HepG2 (cell line): ENCODE results near the gene TSG101. TPM values are rescaled to one million over a fixed set of nuclear protein-coding genes. Genes with fewer than 3 reads are reported as not detected.
A peak's percentile ranks its signal among the peaks of the same experiment; 100 is the strongest.

Source experiments
- CHCHD3 ChIP-seq: sonication (generic); formaldehyde crosslinking; IDR thresholded peaks from 2 replicates; pipeline ENCODE4 v1.8.0; 2022; ENCODE audit warnings: mild to moderate bottlenecking, missing genetic modification reagents, moderate library complexity
- GZF1 ChIP-seq: sonication (generic); formaldehyde crosslinking; IDR thresholded peaks from 2 replicates; pipeline ENCODE4 v1.5.1; 2020; ENCODE audit warnings: mild to moderate bottlenecking, missing genetic modification reagents
- KAT8 ChIP-seq: IDR thresholded peaks from 2 replicates; pipeline ENCODE4 v1.6.1; 2016; ENCODE audit warnings: missing genetic modification reagents, missing compliant biosample characterization
- NCOA1 ChIP-seq: sonication (generic); formaldehyde crosslinking; IDR thresholded peaks from 2 replicates; pipeline ENCODE4 v1.9.0; 2021; ENCODE audit warnings: missing genetic modification reagents
- NCOR1 ChIP-seq: fragments of 200-600 bp; sonication (generic); IDR thresholded peaks from 2 replicates; pipeline ENCODE4 v1.7.0; 2017; ENCODE audit warnings: antibody characterized with exemption, low read length, borderline replicate concordance
- NFYC ChIP-seq: IDR thresholded peaks from 2 replicates; pipeline ENCODE4 v1.6.1; 2016; ENCODE audit warnings: missing genetic modification reagents, missing compliant biosample characterization
- PAX8 ChIP-seq: sonication (generic); formaldehyde crosslinking; IDR thresholded peaks from 2 replicates; pipeline ENCODE4 v1.8.0; 2022; ENCODE audit warnings: mild to moderate bottlenecking, missing genetic modification reagents, borderline replicate concordance
- TGIF2 ChIP-seq: IDR thresholded peaks from 2 replicates; pipeline ENCODE4 v1.6.1; 2016; ENCODE audit warnings: control low read depth, missing compliant biosample characterization
- ZBTB7B ChIP-seq: sonication (generic); formaldehyde crosslinking; IDR thresholded peaks from 2 replicates; pipeline ENCODE4 v1.4.0; 2020; ENCODE audit warnings: missing genetic modification reagents
- ZFP36L1 ChIP-seq: sonication (generic); formaldehyde crosslinking; IDR thresholded peaks from 2 replicates; pipeline ENCODE4 v1.8.0; 2022; ENCODE audit warnings: mild to moderate bottlenecking, missing genetic modification reagents, moderate library complexity
- ZNF207 ChIP-seq: fragments of 450-650 bp; IDR thresholded peaks from 2 replicates; pipeline ENCODE4 v1.6.1; 2016; ENCODE audit warnings: antibody characterized with exemption, borderline replicate concordance
- ZNF253 ChIP-seq: sonication (generic); formaldehyde crosslinking; IDR thresholded peaks from 2 replicates; pipeline ENCODE4 v1.8.0; 2022; ENCODE audit warnings: mild to moderate bottlenecking, missing genetic modification reagents, borderline replicate concordance
- ZNF552 ChIP-seq: sonication (generic); formaldehyde crosslinking; IDR thresholded peaks from 2 replicates; pipeline ENCODE4 v1.9.0; 2022; ENCODE audit warnings: missing genetic modification reagents, mild to moderate bottlenecking, borderline replicate concordance
- ZNF644 ChIP-seq: IDR thresholded peaks from 2 replicates; pipeline ENCODE4 v1.6.1; 2016; ENCODE audit warnings: low read depth
- ZSCAN30 ChIP-seq: sonication (generic); formaldehyde crosslinking; IDR thresholded peaks from 2 replicates; pipeline ENCODE4 v1.5.0; 2020; ENCODE audit warnings: mild to moderate bottlenecking, missing genetic modification reagents
- polyA plus RNA-seq, 8 experiments: library from polyadenylated mRNA; depleted of rRNA in 3 of 8; stranded (reverse) in 7 of 8; unstranded in 1 of 8; fragments of >200 nt; fragmentation: Illumina TruSeq in 4 of 8; extraction: Trizol in 4 of 8; gene quantifications; 2 replicates each; pipeline versions ENCODE4 v1.2.1 to v1.2.3, GENCODE V29; 2011 to 2016; ENCODE audit warnings: low read depth in 4 of 8, missing spikeins in 1 of 8, mixed read lengths in 1 of 8; ENCODE audit not compliant: insufficient read depth in 1 of 8
- total RNA-seq, 5 experiments: library from RNA; depleted of rRNA; stranded (reverse); fragments of >200 nt; fragmentation: Illumina TruSeq; extraction: Trizol; gene quantifications; 2 replicates each; pipeline ENCODE4 v1.2.3, GENCODE V29; 2016; ENCODE audit warnings: low read depth in 1 of 5
- TF ChIP-seq, protein P1 (sequence below): sonication (generic); formaldehyde crosslinking; IDR thresholded peaks from 2 replicates; pipeline ENCODE4 v1.5.0; 2020; ENCODE audit warnings: missing genetic modification reagents, mild to moderate bottlenecking, borderline replicate concordance
- TF ChIP-seq, protein P2 (sequence below): sonication (generic); formaldehyde crosslinking; IDR thresholded peaks from 2 replicates; pipeline ENCODE4 v1.5.0; 2020; ENCODE audit warnings: missing genetic modification reagents
- TF ChIP-seq, protein P3 (sequence below): sonication (generic); formaldehyde crosslinking; IDR thresholded peaks from 2 replicates; pipeline ENCODE4 v1.4.0; 2020; ENCODE audit warnings: missing genetic modification reagents
- TF ChIP-seq, protein P4 (sequence below): sonication (generic); formaldehyde crosslinking; IDR thresholded peaks from 2 replicates; pipeline ENCODE4 v1.5.0; 2020; ENCODE audit warnings: mild to moderate bottlenecking, missing genetic modification reagents
- TF ChIP-seq, protein P5 (sequence below): sonication (generic); formaldehyde crosslinking; IDR thresholded peaks from 2 replicates; pipeline ENCODE4 v1.5.1; 2020; ENCODE audit warnings: mild to moderate bottlenecking, moderate library complexity, missing genetic modification reagents

TSG101 gene
- total and polyA plus RNA-seq, 2 of the 13 experiments (the other 11 are each of a cell fraction or from before 2014, with no cell fraction given), result 69.3 to 206 TPM

DNA sequence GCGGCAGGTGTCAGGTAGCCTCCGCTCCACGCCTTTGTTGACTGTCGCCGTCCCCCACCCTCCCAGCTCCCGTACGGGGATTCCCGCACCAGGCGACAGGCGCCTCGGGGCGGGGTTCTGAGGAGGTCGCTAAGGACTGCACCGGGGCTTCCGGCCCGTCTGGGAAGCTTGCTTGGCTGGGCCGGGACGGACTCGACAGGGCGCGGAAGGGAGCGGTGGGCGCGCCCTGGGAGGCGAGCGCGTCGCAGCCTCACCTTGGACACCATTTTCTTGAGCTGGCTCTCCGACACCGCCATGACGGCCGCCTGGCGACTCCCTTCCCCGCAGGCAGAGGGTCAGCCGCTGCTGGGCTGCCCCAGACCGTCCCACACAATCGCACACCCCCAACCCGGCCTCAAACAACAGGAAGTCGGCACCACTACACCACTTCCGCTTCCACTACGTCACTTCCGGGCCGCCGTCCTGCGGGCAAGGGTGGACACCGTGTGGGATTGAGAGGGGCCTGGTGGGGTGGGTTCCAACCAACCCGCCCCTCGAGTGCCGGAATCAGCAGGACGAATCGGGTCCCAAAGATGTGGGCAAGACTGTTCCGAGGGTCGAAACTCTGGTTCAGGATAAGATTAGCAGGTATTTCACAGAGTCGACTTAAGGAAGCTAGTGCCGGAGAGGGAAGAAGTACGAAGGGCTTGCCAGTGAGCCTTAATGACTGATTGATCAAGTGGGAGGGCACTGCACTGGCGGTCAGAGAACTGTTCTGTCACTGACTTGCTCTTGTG, at the start of gene TSG101 (continued):
- TF ChIP-seq, protein P1, sequence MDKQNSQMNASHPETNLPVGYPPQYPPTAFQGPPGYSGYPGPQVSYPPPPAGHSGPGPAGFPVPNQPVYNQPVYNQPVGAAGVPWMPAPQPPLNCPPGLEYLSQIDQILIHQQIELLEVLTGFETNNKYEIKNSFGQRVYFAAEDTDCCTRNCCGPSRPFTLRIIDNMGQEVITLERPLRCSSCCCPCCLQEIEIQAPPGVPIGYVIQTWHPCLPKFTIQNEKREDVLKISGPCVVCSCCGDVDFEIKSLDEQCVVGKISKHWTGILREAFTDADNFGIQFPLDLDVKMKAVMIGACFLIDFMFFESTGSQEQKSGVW (CRISPR knock-in tag), result no peak
- TF ChIP-seq ZFP36L1 (CRISPR knock-in tag) (no peak; the same call in 1 of the 2 replicates), NFYC (CRISPR knock-in tag) (no peak; the same call in 1 of the 2 replicates), KAT8 (CRISPR knock-in tag) (peak; percentile 98), ZNF552 (CRISPR knock-in tag) (no peak), NCOA1 (peak; percentile 81; the same call in 1 of the 2 replicates), CHCHD3 (CRISPR knock-in tag) (peak; percentile 92; the same call in 1 of the 2 replicates), PAX8 (CRISPR knock-in tag) (peak; percentile 74; the same call in 1 of the 2 replicates), ZNF644 (CRISPR knock-in tag) (no peak), ZNF207 (no peak), GZF1 (CRISPR knock-in tag) (no peak), NCOR1 (peak; percentile 58; the same call in 1 of the 2 replicates), ZBTB7B (CRISPR knock-in tag) (peak; percentile 81; the same call in 1 of the 2 replicates), ZSCAN30 (CRISPR knock-in tag) (peak; percentile 57; the same call in 1 of the 2 replicates), ZNF253 (CRISPR knock-in tag) (no peak), TGIF2 (peak; percentile 39; the same call in 1 of the 2 replicates)
- TF ChIP-seq, protein P2, sequence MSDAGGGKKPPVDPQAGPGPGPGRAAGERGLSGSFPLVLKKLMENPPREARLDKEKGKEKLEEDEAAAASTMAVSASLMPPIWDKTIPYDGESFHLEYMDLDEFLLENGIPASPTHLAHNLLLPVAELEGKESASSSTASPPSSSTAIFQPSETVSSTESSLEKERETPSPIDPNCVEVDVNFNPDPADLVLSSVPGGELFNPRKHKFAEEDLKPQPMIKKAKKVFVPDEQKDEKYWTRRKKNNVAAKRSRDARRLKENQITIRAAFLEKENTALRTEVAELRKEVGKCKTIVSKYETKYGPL (CRISPR knock-in tag), result peak; percentile 34; the same call in 1 of the 2 replicates
- TF ChIP-seq, protein P3, sequence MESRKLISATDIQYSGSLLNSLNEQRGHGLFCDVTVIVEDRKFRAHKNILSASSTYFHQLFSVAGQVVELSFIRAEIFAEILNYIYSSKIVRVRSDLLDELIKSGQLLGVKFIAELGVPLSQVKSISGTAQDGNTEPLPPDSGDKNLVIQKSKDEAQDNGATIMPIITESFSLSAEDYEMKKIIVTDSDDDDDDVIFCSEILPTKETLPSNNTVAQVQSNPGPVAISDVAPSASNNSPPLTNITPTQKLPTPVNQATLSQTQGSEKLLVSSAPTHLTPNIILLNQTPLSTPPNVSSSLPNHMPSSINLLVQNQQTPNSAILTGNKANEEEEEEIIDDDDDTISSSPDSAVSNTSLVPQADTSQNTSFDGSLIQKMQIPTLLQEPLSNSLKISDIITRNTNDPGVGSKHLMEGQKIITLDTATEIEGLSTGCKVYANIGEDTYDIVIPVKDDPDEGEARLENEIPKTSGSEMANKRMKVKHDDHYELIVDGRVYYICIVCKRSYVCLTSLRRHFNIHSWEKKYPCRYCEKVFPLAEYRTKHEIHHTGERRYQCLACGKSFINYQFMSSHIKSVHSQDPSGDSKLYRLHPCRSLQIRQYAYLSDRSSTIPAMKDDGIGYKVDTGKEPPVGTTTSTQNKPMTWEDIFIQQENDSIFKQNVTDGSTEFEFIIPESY (CRISPR knock-in tag), result no peak
- TF ChIP-seq, protein P4, sequence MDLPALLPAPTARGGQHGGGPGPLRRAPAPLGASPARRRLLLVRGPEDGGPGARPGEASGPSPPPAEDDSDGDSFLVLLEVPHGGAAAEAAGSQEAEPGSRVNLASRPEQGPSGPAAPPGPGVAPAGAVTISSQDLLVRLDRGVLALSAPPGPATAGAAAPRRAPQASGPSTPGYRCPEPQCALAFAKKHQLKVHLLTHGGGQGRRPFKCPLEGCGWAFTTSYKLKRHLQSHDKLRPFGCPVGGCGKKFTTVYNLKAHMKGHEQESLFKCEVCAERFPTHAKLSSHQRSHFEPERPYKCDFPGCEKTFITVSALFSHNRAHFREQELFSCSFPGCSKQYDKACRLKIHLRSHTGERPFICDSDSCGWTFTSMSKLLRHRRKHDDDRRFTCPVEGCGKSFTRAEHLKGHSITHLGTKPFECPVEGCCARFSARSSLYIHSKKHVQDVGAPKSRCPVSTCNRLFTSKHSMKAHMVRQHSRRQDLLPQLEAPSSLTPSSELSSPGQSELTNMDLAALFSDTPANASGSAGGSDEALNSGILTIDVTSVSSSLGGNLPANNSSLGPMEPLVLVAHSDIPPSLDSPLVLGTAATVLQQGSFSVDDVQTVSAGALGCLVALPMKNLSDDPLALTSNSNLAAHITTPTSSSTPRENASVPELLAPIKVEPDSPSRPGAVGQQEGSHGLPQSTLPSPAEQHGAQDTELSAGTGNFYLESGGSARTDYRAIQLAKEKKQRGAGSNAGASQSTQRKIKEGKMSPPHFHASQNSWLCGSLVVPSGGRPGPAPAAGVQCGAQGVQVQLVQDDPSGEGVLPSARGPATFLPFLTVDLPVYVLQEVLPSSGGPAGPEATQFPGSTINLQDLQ (CRISPR knock-in tag), result peak; percentile 99
- TF ChIP-seq, protein P5, sequence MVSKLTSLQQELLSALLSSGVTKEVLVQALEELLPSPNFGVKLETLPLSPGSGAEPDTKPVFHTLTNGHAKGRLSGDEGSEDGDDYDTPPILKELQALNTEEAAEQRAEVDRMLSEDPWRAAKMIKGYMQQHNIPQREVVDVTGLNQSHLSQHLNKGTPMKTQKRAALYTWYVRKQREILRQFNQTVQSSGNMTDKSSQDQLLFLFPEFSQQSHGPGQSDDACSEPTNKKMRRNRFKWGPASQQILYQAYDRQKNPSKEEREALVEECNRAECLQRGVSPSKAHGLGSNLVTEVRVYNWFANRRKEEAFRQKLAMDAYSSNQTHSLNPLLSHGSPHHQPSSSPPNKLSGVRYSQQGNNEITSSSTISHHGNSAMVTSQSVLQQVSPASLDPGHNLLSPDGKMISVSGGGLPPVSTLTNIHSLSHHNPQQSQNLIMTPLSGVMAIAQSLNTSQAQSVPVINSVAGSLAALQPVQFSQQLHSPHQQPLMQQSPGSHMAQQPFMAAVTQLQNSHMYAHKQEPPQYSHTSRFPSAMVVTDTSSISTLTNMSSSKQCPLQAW (CRISPR knock-in tag), result peak; percentile 95
